AG04449 (cell line): ENCODE measurements around the gene ARHGAP26.

Experiments used
- CTCF ChIA-PET: fragments of 350-600 bp; formaldehyde crosslinking; extraction: SDS; loops from one replicate; lab custom pipeline; 2021; ENCODE audit warnings: antibody characterized with exemption; lab: Yijun Ruan, JAX
- POLR2A ChIA-PET: fragments of 400-600, 350-600 bp; formaldehyde crosslinking; extraction: SDS; loops from one replicate; lab custom pipeline; 2020; ENCODE audit warnings: antibody characterized with exemption, inconsistent platforms; lab: Yijun Ruan, JAX
- DNase-seq: peaks from one replicate; pipeline ENCODE4 v3.0.0-alpha.2; 2010; ENCODE audit warnings: low read depth, low spot score
- H3K4me3 ChIP-seq: 2 replicates; pipeline ENCODE4 v1.5.1; 2011; ENCODE audit warnings: low read depth, mild to moderate bottlenecking, control low read depth, low read length
- TF ChIP-seq, protein P1 (sequence below): IDR thresholded peaks from one replicate; pipeline ENCODE4 v1.5.1; 2011; ENCODE audit warnings: mild to moderate bottlenecking, moderate library complexity, low read length, control low read depth, inconsistent platforms; ENCODE audit not compliant: insufficient read depth; ENCODE audit errors: missing control alignments

ARHGAP26 gene

DNA sequence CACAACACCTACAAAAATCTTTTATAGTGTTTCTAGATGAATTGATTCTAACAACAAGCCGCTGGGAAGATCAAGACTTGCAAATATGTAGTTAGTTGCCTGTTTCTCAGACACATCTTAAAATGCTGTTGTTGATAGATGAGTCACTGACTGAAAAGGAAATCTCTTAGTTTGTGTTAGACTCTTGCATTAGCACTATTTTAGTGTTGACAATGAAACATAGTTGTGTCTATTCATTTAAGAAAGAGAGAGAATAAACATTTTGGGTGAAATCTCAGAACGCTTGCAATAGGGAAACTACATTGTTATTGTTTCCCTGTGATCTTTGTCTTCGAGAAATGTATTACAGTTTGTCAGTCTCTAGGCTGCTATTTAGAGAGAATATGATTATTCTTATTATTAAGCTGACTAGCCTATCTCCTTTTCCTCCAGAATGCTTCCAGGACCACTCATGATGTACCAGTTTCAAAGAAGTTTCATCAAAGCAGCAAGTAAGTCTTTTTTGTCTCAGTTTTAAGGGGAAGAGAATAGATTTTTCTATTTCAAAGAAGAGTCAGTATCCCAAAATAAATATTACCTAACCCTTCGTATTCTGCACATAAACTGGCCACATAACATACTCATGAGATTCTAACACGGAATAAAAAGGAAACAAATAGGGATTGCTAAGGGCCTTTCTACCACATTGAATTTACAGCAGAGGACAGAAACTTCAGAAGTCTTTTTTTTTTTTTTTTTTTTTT lies 285.6 kb downstream of the ARHGAP26 start:
- H3K4me3 ChIP-seq: no peak overlapping the region
- ChIA-PET CTCF (no interaction called here), POLR2A (no interaction called here)
- TF ChIP-seq, protein P1, sequence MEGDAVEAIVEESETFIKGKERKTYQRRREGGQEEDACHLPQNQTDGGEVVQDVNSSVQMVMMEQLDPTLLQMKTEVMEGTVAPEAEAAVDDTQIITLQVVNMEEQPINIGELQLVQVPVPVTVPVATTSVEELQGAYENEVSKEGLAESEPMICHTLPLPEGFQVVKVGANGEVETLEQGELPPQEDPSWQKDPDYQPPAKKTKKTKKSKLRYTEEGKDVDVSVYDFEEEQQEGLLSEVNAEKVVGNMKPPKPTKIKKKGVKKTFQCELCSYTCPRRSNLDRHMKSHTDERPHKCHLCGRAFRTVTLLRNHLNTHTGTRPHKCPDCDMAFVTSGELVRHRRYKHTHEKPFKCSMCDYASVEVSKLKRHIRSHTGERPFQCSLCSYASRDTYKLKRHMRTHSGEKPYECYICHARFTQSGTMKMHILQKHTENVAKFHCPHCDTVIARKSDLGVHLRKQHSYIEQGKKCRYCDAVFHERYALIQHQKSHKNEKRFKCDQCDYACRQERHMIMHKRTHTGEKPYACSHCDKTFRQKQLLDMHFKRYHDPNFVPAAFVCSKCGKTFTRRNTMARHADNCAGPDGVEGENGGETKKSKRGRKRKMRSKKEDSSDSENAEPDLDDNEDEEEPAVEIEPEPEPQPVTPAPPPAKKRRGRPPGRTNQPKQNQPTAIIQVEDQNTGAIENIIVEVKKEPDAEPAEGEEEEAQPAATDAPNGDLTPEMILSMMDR: no peak
- DNase-seq: no peak

DNA sequence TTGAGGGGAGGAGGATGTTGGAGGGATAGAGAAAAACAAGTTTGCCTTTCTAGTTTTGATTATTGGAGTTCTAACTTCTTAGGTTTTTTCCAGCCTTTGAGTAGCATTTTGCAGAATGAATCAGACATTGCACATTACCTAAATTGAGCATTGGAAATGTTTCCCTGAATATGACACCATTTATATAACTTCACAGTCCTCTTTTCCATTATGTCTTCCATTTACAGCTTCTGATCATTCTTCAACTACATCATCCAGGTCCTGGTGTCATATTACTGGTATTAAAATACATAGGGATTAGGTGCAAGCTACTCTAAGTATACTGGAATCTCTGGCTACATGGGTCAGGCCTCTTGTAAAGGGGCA lies 286.1 kb downstream of the ARHGAP26 start:
- ChIA-PET CTCF (no interaction called here), POLR2A (no interaction called here)
- no peak overlapping the region for H3K4me3 ChIP-seq
- no peak for DNase-seq
- TF ChIP-seq, protein P1: no peak

DNA sequence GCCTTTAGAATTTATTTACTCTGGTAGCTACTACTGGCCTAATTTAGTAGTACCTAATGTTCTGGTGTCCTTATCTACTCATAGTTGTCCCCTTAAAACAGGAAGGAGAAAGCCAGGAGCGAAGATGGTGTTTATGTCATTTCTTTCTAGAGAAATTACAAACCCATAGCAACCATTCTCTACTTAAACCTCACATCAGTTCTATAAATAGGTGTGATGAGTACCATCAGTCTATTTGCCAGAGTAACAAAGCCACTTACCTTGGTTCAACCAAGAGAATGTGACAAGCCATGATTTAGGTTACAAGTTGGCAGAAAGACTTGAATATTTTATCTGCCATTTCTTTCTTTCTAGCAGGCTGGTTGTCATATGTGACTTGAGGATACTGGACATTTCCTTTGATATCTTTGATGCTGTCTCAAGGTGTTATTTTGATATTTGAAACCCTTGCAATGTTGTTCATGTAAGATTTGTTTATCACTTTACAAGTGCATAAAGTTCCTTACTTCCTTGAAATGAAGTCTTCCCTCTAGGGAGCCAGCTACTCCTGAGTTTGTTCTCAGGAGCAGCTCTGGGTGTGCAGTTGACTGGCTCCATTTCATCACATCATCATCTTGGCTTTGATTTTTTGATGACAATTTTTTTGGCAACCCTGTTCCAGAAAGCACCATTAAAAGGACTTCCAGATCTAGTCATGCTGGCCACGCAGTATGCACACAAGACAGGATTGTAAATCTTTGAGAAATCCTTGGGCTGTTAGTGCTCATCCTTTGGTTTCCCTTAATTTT lies 286.8 kb downstream of the ARHGAP26 start:
- DNase-seq: no peak
- ChIA-PET POLR2A (no interaction called here), CTCF (no interaction called here)
- TF ChIP-seq, protein P1: no peak
- H3K4me3 ChIP-seq: no peak overlapping the region

DNA sequence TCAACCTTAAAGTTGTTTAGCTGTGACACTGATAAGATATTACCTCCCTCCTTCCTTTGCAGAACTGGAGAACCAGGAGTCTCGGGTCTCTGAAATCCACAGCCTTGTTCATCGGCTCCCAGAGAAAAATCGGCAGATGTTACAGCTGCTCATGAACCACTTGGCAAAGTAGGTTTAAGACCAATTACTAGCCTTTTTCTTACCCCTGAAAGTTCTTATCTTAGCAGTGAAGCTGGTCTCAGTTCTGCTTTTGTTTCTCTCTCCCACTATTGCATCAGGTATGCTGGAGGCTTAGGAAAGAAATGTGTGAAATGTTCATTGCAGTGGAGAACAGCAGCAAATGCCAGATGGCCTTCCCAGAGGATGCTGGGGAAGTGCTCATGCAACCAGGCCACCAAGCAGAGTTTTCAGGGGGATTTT lies 287.4 kb downstream of the ARHGAP26 start:
- CTCF ChIA-PET: no interaction called here
- POLR2A ChIA-PET: no interaction called here
- H3K4me3 ChIP-seq: no peak overlapping the region
- DNase-seq: no peak
- TF ChIP-seq, protein P1: no peak

DNA sequence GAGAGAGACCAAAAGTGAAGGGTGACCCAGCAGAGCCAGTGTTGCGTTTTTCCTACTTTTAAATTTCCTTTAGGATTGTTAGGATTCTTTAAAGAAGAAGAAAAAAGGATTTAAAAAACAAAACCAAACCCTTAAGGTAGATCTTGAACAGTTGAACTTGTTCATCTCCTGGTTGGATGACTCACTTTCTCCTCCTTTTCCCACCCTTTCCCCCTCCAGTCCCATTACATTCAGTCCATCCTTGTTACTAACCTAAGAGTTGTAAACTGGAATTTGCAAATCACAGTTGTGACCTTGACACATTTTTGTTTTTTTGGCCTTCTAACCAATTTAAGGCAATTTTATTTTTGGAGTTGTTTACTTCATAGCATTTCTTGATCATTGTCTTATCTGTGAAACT lies 289.2 kb downstream of the ARHGAP26 start:
- no peak overlapping the region for H3K4me3 ChIP-seq
- ChIA-PET CTCF (interaction anchor here (1.0 to 1.3 kb wide), 3 partner anchors 24 to 766 kb away, joined by 3 read pairs; no protein-coding TSS in a partner anchor), POLR2A (no interaction called here)
- TF ChIP-seq, protein P1: no peak
- no peak for DNase-seq

DNA sequence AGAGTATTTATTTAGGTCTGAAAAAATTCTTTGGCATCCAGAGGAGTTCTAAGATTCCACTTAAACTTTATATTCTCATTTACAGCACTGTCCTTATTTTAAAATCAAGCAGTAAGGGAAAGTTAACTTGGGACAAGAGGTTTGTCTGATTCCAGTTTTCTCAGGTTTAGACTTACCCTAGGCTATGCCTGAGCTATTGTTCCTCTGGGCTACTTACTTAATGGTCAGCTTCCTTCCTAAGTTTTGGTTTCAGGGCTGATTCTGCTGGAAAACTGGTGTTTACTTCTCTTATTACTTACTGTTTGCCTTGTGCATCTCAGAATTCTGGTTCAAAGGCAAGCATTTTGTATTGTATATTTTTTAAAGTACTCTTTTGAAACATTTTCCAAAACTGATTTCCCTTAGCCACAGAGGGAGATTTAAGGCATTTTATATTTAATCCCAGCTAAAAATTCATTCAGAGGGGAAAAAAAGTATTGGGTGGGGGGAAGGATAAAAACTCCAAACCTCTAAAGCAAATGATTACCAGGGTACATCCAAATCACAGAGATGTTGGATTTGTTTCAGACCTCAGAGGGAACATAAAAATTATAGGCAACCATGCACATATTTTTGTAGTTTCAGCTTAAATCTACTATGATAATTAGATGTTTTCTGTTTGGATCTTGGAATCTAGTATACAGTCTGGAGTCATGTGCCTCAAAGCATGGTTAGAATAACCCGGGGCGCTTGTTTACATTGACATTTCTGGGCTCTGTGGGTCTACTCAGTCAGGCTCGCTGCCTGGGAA lies 290.0 kb downstream of the ARHGAP26 start:
- ChIA-PET CTCF (interaction anchor here (1.2 to 3.0 kb wide), 4 partner anchors 21 to 765 kb away, joined by 3 to 9 read pairs (median 3); no protein-coding TSS in a partner anchor), POLR2A (no interaction called here)
- H3K4me3 ChIP-seq: no peak overlapping the region
- TF ChIP-seq, protein P1: no peak
- no peak for DNase-seq
